HFF-Myc (cell line): ENCODE results near the gene FAM13A.

Experiments used
- DNase-seq: peaks from one replicate; pipeline ENCODE4 v3.0.0-alpha.2; 2011; ENCODE audit warnings: low read depth; ENCODE audit errors: extremely low read depth
- H3K4me3 ChIP-seq: replicated peaks from 2 replicates; pipeline ENCODE4 v1.5.1; 2011; ENCODE audit warnings: low read depth, mild to moderate bottlenecking, control low read depth, low read length
- TF ChIP-seq, protein P1 (sequence below): IDR thresholded peaks from 2 replicates; pipeline ENCODE4 v1.5.1; 2012; ENCODE audit warnings: mild to moderate bottlenecking, low read depth, low read length, control low read depth; ENCODE audit errors: missing control alignments

FAM13A gene

DNA sequence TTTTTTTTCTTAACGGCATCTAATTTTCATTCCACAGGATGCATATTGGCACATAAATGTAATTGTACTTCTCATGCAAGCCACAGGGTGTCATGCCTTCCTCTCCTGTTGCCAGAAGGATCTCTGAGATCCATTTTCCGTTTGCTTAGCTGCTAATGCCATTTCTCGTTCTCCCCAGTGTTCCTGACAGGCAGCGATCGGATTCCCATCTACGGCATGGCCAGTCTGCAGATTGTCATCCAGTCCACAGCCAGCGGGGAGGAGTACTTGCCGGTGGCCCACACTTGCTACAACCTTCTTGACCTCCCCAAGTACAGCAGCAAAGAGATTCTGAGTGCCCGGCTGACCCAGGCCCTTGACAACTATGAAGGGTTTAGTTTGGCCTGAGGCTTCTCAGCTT is 350.4 kb downstream of the FAM13A start:
- DNase-seq = peak; percentile 32
- H3K4me3 ChIP-seq = no peak overlapping the region
- TF ChIP-seq, protein P1, sequence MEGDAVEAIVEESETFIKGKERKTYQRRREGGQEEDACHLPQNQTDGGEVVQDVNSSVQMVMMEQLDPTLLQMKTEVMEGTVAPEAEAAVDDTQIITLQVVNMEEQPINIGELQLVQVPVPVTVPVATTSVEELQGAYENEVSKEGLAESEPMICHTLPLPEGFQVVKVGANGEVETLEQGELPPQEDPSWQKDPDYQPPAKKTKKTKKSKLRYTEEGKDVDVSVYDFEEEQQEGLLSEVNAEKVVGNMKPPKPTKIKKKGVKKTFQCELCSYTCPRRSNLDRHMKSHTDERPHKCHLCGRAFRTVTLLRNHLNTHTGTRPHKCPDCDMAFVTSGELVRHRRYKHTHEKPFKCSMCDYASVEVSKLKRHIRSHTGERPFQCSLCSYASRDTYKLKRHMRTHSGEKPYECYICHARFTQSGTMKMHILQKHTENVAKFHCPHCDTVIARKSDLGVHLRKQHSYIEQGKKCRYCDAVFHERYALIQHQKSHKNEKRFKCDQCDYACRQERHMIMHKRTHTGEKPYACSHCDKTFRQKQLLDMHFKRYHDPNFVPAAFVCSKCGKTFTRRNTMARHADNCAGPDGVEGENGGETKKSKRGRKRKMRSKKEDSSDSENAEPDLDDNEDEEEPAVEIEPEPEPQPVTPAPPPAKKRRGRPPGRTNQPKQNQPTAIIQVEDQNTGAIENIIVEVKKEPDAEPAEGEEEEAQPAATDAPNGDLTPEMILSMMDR = peak; percentile 54

GRCh38 chr4:88705805-88706492 is 351.0 kb downstream of the FAM13A start:
- H3K4me3 ChIP-seq = no peak overlapping the region
- no peak for DNase-seq
- TF ChIP-seq, protein P1 = no peak

DNA sequence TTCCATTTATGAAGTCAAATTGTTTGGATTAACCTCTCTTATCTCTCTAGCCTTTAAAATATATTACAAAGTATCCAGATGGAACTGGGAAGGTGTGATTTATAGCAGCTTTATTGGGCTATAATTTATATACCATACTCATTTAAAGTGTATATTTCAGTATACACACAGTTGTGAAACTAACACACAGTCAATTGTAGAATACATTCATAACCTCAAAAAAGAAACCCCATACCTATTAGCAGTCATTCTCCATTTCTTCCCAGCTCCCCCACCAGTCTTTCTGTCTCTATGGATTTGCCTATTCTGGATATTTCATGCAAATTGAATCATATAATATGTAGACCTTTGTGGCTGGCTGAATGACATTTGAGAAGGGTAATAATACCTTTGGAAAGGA is 351.8 kb downstream of the FAM13A start:
- no peak for DNase-seq
- H3K4me3 ChIP-seq = no peak overlapping the region
- TF ChIP-seq, protein P1 = no peak

DNA sequence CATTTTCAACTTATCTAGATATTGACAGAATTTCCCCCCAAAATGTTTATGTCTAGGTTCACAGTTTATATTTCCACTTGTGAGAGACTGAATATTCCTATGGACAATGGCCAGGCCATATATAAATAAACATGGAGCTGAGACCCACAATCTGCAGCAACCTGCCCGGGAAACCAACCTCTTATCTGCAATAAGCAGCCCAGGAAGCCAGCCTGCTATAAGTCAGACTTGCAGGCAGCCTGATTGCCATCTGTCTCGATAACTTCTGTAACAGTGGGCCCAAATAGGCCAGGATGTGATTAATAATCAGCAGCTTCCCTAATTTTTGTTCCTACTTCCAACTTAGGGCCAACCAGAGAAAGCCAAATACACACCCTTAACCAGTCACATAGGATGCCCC is 354.2 kb downstream of the FAM13A start:
- TF ChIP-seq, protein P1 = no peak
- no peak for DNase-seq
- H3K4me3 ChIP-seq = no peak overlapping the region

DNA sequence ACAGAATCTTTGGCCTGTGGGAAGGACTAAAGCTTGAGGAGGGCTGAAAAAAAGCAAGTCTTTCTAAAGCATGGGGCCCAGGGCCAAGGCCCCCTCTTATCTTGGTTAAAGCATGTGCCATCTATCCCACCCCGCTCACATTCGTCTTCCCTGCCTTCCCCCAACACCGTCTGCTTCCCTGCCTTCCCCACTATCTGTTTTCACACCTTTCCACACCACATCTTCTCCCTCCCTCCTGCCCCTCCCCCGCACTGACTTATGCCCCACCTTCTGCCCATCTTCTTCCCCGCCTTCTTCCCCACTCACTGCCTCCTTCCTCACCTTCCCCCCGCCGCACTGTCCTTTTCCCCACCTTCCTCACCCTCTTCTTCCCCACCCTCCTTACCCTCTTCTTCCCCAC is 358.5 kb downstream of the FAM13A start:
- H3K4me3 ChIP-seq = no peak overlapping the region
- no peak for DNase-seq
- TF ChIP-seq, protein P1 = no peak

GRCh38 chr4:88697588-88698329 is 359.2 kb downstream of the FAM13A start, which contains the start of gene NAP1L5:
TSS of gene NAP1L5 (minus strand) at chr4:88697829. CDS start at chr4:88697754, 75 bp downstream.
- peak within 1 kb of the TSS; percentile 63 for H3K4me3 ChIP-seq
- TF ChIP-seq, protein P1 = no peak
- DNase-seq = no peak
